Epithelial cell of esophagus (primary cell): ENCODE results near the gene SLC1A1.

Experiments
- DNase-seq: peaks from one replicate; pipeline ENCODE4 v3.0.0; 2010; ENCODE audit warnings: low read depth
- H3K4me3 ChIP-seq: 2 replicates; pipeline ENCODE4 v1.5.1; 2011; ENCODE audit warnings: mild to moderate bottlenecking, low read length, control low read depth
- CTCF ChIP-seq: IDR thresholded peaks from 2 replicates; pipeline ENCODE4 v1.5.1; 2011; ENCODE audit warnings: low read depth, mild to moderate bottlenecking, low read length, control low read depth, inconsistent platforms; ENCODE audit not compliant: insufficient read depth; ENCODE audit errors: missing control alignments

SLC1A1 gene

GRCh38 chr9:4566806-4567205 lies 76.5 kb downstream of the SLC1A1 start:
- DNase-seq: no peak
- no peak for TF ChIP-seq CTCF

GRCh38 chr9:4567601-4568000 lies 77.3 kb downstream of the SLC1A1 start:
- peak; percentile 6 for DNase-seq
- no peak for TF ChIP-seq CTCF
- no peak overlapping the region for H3K4me3 ChIP-seq

More at GRCh38 chr9:4566806-4567205, 76.5 kb downstream of the SLC1A1 start:
- H3K4me3 ChIP-seq: no peak overlapping the region

GRCh38 chr9:4569101-4569500 lies 78.8 kb downstream of the SLC1A1 start:
- no peak for TF ChIP-seq CTCF
- no peak overlapping the region for H3K4me3 ChIP-seq
- DNase-seq: no peak

- no peak overlapping the region for H3K4me3 ChIP-seq
- TF ChIP-seq CTCF: no peak
- peak; percentile 43 for DNase-seq
These were observed 82.0 kb downstream of the SLC1A1 start for GRCh38 chr9:4572184-4572826.

- DNase-seq: no peak
- no peak for TF ChIP-seq CTCF
- H3K4me3 ChIP-seq: no peak overlapping the region
These were observed 82.9 kb downstream of the SLC1A1 start for GRCh38 chr9:4573176-4573575.

- no peak overlapping the region for H3K4me3 ChIP-seq
- no peak for TF ChIP-seq CTCF
- DNase-seq: no peak
These were observed 83.5 kb downstream of the SLC1A1 start for GRCh38 chr9:4573634-4574389.
